K562 (cell line): ENCODE data around the gene KRTAP10-11. TPM values are rescaled to one million over a fixed set of nuclear protein-coding genes. Genes with fewer than 3 reads are reported as not detected.

ENCODE experiments used
- polyA plus RNA-seq, 8 experiments: library from polyadenylated mRNA; depleted of rRNA in 4 of 8; stranded (reverse) in 5 of 8; unstranded in 3 of 8; fragments of >200 nt; fragmentation: Nextera tagmentation in 2 of 8; fragmentation: Illumina TruSeq in 1 of 8; extraction: Ambion mirVana in 2 of 8; extraction: Trizol in 1 of 8; gene quantifications; 2 replicates each; pipeline versions ENCODE4 v1.2.1 to v1.2.3, GENCODE V29; 2011 to 2014; ENCODE audit warnings: inconsistent platforms in 1 of 8, missing spikeins in 1 of 8
- total RNA-seq, 7 experiments: library from RNA; depleted of rRNA in 6 of 7; stranded (reverse); fragments of >200 nt in 6 of 7; fragmentation: Illumina TruSeq in 2 of 7; extraction: Trizol in 2 of 7; gene quantifications; 2 replicates each; pipeline versions ENCODE4 v1.2.1 to v1.2.3, GENCODE V29; 2011 to 2021; ENCODE audit warnings: low replicate concordance in 1 of 7
- TF ChIP-seq, protein P1 (sequence below): fragments of 250-450 bp; sonication (Bioruptor Pico); IDR thresholded peaks from 2 replicates; pipeline ENCODE4 v1.4.0; 2020
- TF ChIP-seq, protein P2 (sequence below): fragments of 200-800 bp; sonication (Bioruptor generic); IDR thresholded peaks from 2 replicates; pipeline ENCODE4 v1.6.1; 2017; ENCODE audit warnings: missing genetic modification characterization, missing compliant biosample characterization
- TF ChIP-seq, protein P3 (sequence below): sonication (generic); formaldehyde crosslinking; IDR thresholded peaks from 2 replicates; pipeline ENCODE4 v1.8.0; 2022; ENCODE audit warnings: mild to moderate bottlenecking, missing genetic modification reagents, borderline replicate concordance

Gene KRTAP10-11
- total and polyA plus RNA-seq, 9 of the 15 experiments (the other 6 are each of a cell fraction or from before 2014, with no cell fraction given), result not detected

- TF ChIP-seq, protein P1, sequence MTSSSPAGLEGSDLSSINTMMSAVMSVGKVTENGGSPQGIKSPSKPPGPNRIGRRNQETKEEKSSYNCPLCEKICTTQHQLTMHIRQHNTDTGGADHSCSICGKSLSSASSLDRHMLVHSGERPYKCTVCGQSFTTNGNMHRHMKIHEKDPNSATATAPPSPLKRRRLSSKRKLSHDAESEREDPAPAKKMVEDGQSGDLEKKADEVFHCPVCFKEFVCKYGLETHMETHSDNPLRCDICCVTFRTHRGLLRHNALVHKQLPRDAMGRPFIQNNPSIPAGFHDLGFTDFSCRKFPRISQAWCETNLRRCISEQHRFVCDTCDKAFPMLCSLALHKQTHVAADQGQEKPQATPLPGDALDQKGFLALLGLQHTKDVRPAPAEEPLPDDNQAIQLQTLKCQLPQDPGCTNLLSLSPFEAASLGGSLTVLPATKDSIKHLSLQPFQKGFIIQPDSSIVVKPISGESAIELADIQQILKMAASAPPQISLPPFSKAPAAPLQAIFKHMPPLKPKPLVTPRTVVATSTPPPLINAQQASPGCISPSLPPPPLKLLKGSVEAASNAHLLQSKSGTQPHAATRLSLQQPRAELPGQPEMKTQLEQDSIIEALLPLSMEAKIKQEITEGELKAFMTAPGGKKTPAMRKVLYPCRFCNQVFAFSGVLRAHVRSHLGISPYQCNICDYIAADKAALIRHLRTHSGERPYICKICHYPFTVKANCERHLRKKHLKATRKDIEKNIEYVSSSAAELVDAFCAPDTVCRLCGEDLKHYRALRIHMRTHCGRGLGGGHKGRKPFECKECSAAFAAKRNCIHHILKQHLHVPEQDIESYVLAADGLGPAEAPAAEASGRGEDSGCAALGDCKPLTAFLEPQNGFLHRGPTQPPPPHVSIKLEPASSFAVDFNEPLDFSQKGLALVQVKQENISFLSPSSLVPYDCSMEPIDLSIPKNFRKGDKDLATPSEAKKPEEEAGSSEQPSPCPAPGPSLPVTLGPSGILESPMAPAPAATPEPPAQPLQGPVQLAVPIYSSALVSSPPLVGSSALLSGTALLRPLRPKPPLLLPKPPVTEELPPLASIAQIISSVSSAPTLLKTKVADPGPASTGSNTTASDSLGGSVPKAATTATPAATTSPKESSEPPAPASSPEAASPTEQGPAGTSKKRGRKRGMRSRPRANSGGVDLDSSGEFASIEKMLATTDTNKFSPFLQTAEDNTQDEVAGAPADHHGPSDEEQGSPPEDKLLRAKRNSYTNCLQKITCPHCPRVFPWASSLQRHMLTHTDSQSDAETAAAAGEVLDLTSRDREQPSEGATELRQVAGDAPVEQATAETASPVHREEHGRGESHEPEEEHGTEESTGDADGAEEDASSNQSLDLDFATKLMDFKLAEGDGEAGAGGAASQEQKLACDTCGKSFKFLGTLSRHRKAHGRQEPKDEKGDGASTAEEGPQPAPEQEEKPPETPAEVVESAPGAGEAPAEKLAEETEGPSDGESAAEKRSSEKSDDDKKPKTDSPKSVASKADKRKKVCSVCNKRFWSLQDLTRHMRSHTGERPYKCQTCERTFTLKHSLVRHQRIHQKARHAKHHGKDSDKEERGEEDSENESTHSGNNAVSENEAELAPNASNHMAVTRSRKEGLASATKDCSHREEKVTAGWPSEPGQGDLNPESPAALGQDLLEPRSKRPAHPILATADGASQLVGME (CRISPR knock-in tag), result no peak
- TF ChIP-seq, protein P2, sequence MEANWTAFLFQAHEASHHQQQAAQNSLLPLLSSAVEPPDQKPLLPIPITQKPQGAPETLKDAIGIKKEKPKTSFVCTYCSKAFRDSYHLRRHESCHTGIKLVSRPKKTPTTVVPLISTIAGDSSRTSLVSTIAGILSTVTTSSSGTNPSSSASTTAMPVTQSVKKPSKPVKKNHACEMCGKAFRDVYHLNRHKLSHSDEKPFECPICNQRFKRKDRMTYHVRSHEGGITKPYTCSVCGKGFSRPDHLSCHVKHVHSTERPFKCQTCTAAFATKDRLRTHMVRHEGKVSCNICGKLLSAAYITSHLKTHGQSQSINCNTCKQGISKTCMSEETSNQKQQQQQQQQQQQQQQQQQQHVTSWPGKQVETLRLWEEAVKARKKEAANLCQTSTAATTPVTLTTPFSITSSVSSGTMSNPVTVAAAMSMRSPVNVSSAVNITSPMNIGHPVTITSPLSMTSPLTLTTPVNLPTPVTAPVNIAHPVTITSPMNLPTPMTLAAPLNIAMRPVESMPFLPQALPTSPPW (CRISPR knock-in tag), result no peak
- TF ChIP-seq, protein P3, sequence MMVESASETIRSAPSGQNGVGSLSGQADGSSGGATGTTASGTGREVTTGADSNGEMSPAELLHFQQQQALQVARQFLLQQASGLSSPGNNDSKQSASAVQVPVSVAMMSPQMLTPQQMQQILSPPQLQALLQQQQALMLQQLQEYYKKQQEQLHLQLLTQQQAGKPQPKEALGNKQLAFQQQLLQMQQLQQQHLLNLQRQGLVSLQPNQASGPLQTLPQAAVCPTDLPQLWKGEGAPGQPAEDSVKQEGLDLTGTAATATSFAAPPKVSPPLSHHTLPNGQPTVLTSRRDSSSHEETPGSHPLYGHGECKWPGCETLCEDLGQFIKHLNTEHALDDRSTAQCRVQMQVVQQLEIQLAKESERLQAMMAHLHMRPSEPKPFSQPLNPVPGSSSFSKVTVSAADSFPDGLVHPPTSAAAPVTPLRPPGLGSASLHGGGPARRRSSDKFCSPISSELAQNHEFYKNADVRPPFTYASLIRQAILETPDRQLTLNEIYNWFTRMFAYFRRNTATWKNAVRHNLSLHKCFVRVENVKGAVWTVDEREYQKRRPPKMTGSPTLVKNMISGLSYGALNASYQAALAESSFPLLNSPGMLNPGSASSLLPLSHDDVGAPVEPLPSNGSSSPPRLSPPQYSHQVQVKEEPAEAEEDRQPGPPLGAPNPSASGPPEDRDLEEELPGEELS (CRISPR knock-in tag), result no peak
Observed at GRCh38 chr21:44650973-44651675, 4.9 kb downstream of the KRTAP10-11 start (continued).
